Activated naive CD4-positive, alpha-beta T cell treated with anti-CD3 and anti-CD28 coated beads, Interleukin-2, amount 50 U/mL, for 72 hours (primary cell): ENCODE results near the gene FOXP3. TPM values are rescaled to one million over a fixed set of nuclear protein-coding genes. Genes with fewer than 3 reads are reported as not detected.

Source experiments
- ATAC-seq, 2 donors: fragments of 150-1000 bp; cut with Tn5 transposase; 2 replicates each; pipeline ENCODE4 v1.10.0; 2021; ENCODE audit warnings: mild to moderate bottlenecking in 2 of 2, moderate library complexity in 2 of 2
- DNase-seq, 2 donors: peaks; one replicate each; pipeline ENCODE4 v3.0.0; 2021 to 2022; ENCODE audit warnings: low spot score in 2 of 2
- H3K27ac Mint-ChIP-seq, 2 donors: one replicate each; pipeline ENCODE4 v1.8.0; 2022; ENCODE audit warnings: mild to moderate bottlenecking in 2 of 2, mixed read lengths in 2 of 2
- H3K36me3 Mint-ChIP-seq, 2 donors: one replicate each; pipeline ENCODE4 v1.8.0; 2022; ENCODE audit warnings: mixed read lengths in 2 of 2
- H3K9me3 Mint-ChIP-seq, 2 donors: one replicate each; pipeline ENCODE4 v1.8.0; 2022; ENCODE audit warnings: mixed read lengths in 2 of 2
- total RNA-seq, 2 donors: library from RNA; stranded (reverse); gene quantifications; one replicate each; pipeline ENCODE4 v1.2.3, GENCODE V29; 2022

Gene FOXP3
- total RNA-seq, 2 donors from 2014 or later, result 5.4 to 24.3 TPM

GRCh38 chrX:49243166-49243565 lies 21.3 kb downstream of the FOXP3 start:
- ATAC-seq (no peak), DNase-seq (no peak)
- Mint-ChIP-seq H3K36me3 (no peaks in the 10 kb centered on the region), H3K9me3 (no peaks in the 10 kb centered on the region), H3K27ac (peak overlapping the region in 1 of 2 donors; percentile 60)

GRCh38 chrX:49242545-49243066 lies 21.9 kb downstream of the FOXP3 start:
- peak overlapping the region in 1 of 2 donors; percentile 72 for H3K27ac Mint-ChIP-seq
- H3K9me3 Mint-ChIP-seq, result no peaks in the 10 kb centered on the region
- no peaks in the 10 kb centered on the region for H3K36me3 Mint-ChIP-seq
- no peak for DNase-seq
- ATAC-seq, result no peak

- DNase-seq (no peak), ATAC-seq (no peak)
- peaks cover 5 to 8% of the 10 kb centered on the region in 2 donors for H3K36me3 Mint-ChIP-seq
- H3K27ac Mint-ChIP-seq, result no peak overlapping the region
- H3K9me3 Mint-ChIP-seq, result no peaks in the 10 kb centered on the region
Measured at GRCh38 chrX:49238735-49239134, 25.8 kb downstream of the FOXP3 start.

GRCh38 chrX:49237060-49237459 lies 27.4 kb downstream of the FOXP3 start:
- peak in 1 of 2 donors; percentile 19 for ATAC-seq
- no peaks in the 10 kb centered on the region for H3K9me3 Mint-ChIP-seq
- no peak for DNase-seq
- peak overlapping the region in 1 of 2 donors; percentile 63 for H3K27ac Mint-ChIP-seq
- H3K36me3 Mint-ChIP-seq, result peaks cover 5 to 8% of the 10 kb centered on the region in 2 donors

- Mint-ChIP-seq H3K9me3 (no peaks in the 10 kb centered on the region), H3K36me3 (peaks cover 5 to 8% of the 10 kb centered on the region in 2 donors), H3K27ac (no peak overlapping the region)
- DNase-seq (no peak), ATAC-seq (no peak)
Measured at GRCh38 chrX:49233887-49234555, 30.5 kb downstream of the FOXP3 start.

DNA sequence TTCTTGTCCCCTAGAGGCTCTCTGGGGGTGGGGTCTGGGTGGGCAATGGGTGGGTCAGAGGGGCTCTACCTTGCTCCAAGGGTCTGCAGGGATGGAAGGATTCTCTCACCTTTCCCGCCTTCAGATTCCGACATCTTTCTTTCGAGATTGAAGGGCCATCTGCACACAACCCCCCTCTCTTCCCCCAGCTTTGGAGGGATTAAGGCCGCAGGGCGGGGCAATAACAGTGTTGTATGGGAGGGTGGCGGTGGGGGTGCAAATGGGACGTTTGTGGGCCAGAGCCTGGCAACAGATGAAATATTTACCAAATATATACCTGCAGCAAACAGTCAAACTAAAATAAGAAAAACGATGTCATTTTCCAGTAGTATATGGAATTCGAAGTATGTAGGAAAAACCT lies 31.3 kb downstream of the FOXP3 start, which contains the start of gene CACNA1F:
TSS of gene CACNA1F (minus strand) at position 165 of the 400 bp plus-strand sequence. CDS start at position 134, 31 bp downstream.
- DNase-seq (no peak), ATAC-seq (no peak)
- Mint-ChIP-seq H3K36me3 (peaks cover 5 to 8% of the 10 kb centered on the region in 2 donors), H3K9me3 (no peaks in the 10 kb centered on the region), H3K27ac (no peak within 1 kb of the TSS)

DNA sequence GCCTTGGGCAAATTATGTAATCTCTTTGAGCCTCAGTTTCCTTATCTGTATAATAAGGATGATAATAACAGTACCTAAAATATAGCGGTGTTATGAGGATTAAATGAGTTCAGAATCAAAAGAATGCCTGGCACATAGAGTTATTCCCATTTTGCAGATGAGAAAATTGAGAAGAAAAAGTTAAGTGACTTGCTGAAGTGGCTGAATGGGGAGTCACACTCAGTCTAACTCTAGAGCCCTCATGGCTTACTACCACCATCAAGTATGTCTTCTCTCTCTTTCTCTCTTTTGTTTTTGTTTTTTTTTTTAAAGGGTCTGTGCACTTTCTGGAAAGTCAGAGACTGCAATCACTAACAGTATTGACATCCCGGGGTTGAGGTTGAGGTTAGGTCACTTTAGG lies 32.0 kb downstream of the FOXP3 start:
- no peak for ATAC-seq
- peaks cover 5 to 8% of the 10 kb centered on the region in 2 donors for H3K36me3 Mint-ChIP-seq

DNA sequence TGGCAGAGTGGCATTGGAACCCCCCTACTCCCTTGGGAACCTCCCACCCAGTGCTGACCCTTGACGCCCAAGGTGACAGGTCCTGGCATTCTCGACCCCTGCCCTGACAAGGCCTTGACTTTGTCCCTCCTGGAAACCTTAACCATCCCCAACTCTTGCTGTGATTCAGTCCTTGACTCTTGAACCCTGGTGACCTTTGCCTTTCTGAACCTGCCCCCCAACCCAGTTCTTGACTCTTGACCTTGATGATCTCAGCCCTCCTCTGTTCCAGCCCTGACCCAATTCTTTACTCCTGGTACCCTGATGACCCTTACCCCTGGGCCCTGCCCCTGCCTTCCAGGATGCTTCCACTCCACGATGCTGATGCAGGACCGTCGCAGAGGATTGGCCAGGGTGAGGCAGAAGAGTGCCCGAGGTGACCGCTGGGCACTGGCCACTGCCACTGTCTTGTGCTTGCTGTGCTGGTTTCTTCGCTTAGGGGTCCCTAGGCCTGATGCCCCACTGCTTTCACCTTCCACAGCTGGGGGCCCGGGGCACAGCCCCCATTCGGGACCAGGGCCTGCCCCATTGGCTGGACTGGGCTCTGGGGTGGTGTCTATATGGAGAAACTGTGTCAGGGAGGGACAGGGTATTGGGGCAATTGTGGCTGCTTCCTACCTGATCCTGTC lies 33.0 kb downstream of the FOXP3 start:
- Mint-ChIP-seq H3K27ac (peak overlapping the region in 1 of 2 donors; percentile 76), H3K9me3 (no peaks in the 10 kb centered on the region), H3K36me3 (peaks cover 0 to 5% of the 10 kb centered on the region in 2 donors)
- DNase-seq, result no peak
- ATAC-seq, result no peak

More for the DNA sequence above, 32.0 kb downstream of the FOXP3 start:
- H3K27ac Mint-ChIP-seq, result no peak overlapping the region
- no peaks in the 10 kb centered on the region for H3K9me3 Mint-ChIP-seq
- no peak for DNase-seq

DNA sequence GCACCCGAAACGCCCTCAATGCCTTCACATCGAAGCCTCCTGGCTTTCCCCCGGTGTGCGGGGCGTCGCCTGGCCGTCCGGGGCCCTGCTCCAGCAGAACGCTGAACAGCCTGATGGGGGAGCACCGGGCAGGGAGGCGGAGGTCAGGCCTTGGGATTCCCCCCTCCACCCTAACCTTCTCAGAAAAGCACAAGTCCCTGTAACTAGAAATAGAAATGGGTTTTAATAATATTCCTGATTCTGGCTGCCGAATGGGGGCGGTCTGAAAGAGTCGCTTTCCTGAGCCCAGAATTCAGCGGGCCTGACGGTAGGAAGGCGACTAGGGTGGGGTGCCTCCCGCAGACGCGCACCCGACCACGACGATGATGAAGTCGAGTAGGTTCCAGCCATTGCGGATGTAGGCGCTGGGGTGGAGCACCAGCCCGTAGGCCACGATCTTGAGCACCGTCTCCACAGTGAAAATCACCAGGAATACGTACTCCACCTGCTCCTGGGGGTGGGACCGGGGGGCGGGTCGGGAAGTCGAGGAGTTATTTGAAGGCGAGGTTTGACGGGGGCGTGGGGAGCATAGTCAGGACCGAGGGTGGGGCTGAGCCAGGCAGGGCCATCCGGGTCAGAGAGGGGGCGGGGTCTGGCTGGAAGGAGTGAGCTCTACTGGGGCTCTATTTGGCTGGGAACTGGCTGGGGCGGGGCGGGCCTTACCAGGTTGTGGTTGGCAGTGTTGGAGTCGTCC lies 33.8 kb downstream of the FOXP3 start:
- ATAC-seq (peak; percentile 82 to 85), DNase-seq (peak; percentile 65 to 66)
- peak overlapping the region in 1 of 2 donors; percentile 76 for H3K27ac Mint-ChIP-seq
- H3K9me3 Mint-ChIP-seq, result no peaks in the 10 kb centered on the region
- peaks cover 0 to 5% of the 10 kb centered on the region in 2 donors for H3K36me3 Mint-ChIP-seq

GRCh38 chrX:49228185-49228584 lies 36.3 kb downstream of the FOXP3 start:
- ATAC-seq (no peak), DNase-seq (no peak)
- no peaks in the 10 kb centered on the region for H3K36me3 Mint-ChIP-seq
- no peaks in the 10 kb centered on the region for H3K9me3 Mint-ChIP-seq
- no peak overlapping the region for H3K27ac Mint-ChIP-seq

DNA sequence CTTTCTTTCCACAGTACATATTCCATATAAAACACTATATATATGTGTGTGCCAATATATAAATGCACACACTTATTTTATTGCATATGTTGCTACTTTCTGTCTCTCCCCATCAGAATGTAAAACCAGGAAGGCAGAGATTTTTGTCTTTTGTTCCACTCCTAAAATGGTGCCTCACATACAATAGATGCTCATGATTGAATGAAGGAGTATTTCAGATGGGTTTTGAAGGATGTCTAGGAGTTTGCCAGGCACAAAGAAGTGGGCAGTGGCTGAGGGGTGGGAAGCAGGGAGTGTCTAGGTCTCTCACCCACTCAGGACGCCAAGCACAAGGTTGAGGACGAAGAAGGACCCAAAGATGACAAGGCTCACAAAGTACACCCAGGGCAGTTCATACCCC lies 36.8 kb downstream of the FOXP3 start:
- H3K9me3 Mint-ChIP-seq, result no peaks in the 10 kb centered on the region
- ATAC-seq, result no peak
- DNase-seq, result no peak
- H3K27ac Mint-ChIP-seq, result no peak overlapping the region
- H3K36me3 Mint-ChIP-seq, result no peaks in the 10 kb centered on the region

DNA sequence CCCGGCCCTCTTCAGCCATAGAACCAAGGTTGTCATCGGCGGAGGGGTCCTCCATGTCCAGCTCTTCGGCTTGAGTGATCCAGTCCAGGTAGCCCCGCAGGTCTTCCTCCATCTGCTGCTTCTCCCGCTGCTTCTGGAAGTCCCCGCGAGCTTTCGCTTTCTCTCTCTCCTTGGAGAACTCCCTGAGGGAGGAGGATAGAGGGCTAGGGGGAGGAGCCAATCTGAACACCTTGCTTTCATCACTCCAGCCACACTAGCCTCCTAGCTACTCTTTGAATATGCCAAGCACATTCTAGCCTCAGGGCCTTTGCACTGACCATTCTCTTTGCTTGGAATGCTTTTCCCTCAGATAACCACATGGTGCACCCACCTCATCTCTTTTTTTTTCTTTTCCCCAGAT lies 37.6 kb downstream of the FOXP3 start:
- H3K9me3 Mint-ChIP-seq, result no peaks in the 10 kb centered on the region
- no peak for DNase-seq
- H3K36me3 Mint-ChIP-seq, result no peaks in the 10 kb centered on the region
- no peak overlapping the region for H3K27ac Mint-ChIP-seq
- ATAC-seq, result no peak

DNA sequence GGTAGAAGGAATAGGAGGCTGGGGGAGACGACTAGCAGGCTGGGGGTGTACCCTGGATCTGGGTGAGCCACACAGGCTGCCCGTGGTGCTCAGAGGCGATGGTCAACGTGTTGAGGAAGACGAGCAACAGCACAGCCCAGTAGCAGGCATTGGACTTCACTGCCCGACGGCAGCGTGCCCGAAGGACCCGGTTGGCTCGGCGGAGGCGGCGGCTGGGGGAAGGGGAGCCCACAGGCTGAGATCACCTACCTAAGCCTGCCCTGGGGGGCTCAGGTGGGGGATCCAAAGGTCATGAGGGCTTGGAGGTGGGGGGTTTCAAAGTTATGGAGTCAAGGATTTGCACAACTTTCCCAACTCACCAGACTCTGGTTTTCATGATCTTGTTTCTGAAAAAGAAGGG lies 38.7 kb downstream of the FOXP3 start:
- DNase-seq (no peak), ATAC-seq (no peak)
- Mint-ChIP-seq H3K9me3 (no peaks in the 10 kb centered on the region), H3K27ac (no peak overlapping the region), H3K36me3 (no peaks in the 10 kb centered on the region)

DNA sequence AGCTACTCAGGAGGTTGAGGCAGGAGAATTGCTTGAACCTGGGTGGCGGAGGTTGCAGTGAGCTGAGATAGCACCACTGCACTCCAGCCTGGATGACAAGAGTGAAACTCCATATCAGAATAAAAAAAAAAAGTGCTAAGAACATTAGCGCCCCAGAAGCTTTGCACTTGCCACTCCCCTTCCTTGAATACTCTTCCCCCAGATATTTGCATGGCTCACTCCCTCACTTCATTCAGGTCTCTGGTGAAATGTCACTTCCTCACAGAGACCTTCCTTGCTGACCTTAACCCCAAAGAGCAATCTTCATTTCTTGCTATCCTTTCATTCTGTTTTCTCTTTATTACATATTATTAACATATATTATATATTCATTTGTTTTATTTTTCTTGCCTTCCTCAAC lies 42.6 kb downstream of the FOXP3 start:
- H3K9me3 Mint-ChIP-seq, result no peaks in the 10 kb centered on the region
- DNase-seq, result no peak

GRCh38 chrX:49220100-49220499 lies 44.4 kb downstream of the FOXP3 start:
- DNase-seq (no peak), ATAC-seq (no peak)
- Mint-ChIP-seq H3K27ac (no peak overlapping the region), H3K9me3 (no peaks in the 10 kb centered on the region), H3K36me3 (no peaks in the 10 kb centered on the region)

More for the DNA sequence above, 42.6 kb downstream of the FOXP3 start:
- ATAC-seq, result no peak
- Mint-ChIP-seq H3K27ac (no peak overlapping the region), H3K36me3 (no peaks in the 10 kb centered on the region)

GRCh38 chrX:49214996-49215526 lies 49.4 kb downstream of the FOXP3 start:
- no peak overlapping the region for H3K27ac Mint-ChIP-seq
- ATAC-seq (no peak), DNase-seq (no peak)
- peaks cover 6 to 7% of the 10 kb centered on the region in 2 donors for H3K9me3 Mint-ChIP-seq
- no peaks in the 10 kb centered on the region for H3K36me3 Mint-ChIP-seq

GRCh38 chrX:49214416-49214815 lies 50.1 kb downstream of the FOXP3 start:
- Mint-ChIP-seq H3K27ac (no peak overlapping the region), H3K36me3 (no peaks in the 10 kb centered on the region), H3K9me3 (peaks cover 6 to 7% of the 10 kb centered on the region in 2 donors)
- ATAC-seq (no peak), DNase-seq (no peak)
